Muscle layer of duodenum (tissue), 2 donors: Measurements from ENCODE around the gene FLG2.
"Not testable (repeated sequence)": the region's sequence is repeated elsewhere in the genome, so short reads cannot be mapped to it uniquely, and the experiment has no call there.

Source experiments
- H3K27ac ChIP-seq: one replicate; pipeline ENCODE4 v1.7.0; 2013; ENCODE audit warnings: mild to moderate bottlenecking, low read length
- H3K27me3 ChIP-seq: one replicate; pipeline ENCODE4 v1.7.0; 2013; ENCODE audit warnings: low read depth, mild to moderate bottlenecking, control low read depth, low read length
- H3K36me3 ChIP-seq, 2 donors: one replicate each; pipeline ENCODE4 v1.7.0; 2013; ENCODE audit warnings: low read length in 2 of 2, control low read depth in 1 of 2, mild to moderate bottlenecking in 1 of 2; ENCODE audit not compliant: insufficient read depth in 2 of 2, control insufficient read depth in 1 of 2
- H3K4me1 ChIP-seq, 2 donors: one replicate each; pipeline ENCODE4 v1.7.0; 2013; ENCODE audit warnings: low read length in 2 of 2, mild to moderate bottlenecking in 2 of 2, control low read depth in 1 of 2, moderate library complexity in 1 of 2; ENCODE audit not compliant: insufficient read depth in 2 of 2, control insufficient read depth in 1 of 2
- H3K4me3 ChIP-seq, 2 donors: one replicate each; pipeline ENCODE4 v1.7.0; 2013; ENCODE audit warnings: low read length in 2 of 2, low read depth in 1 of 2, mild to moderate bottlenecking in 1 of 2
- H3K9me3 ChIP-seq, 2 donors: one replicate each; pipeline ENCODE4 v1.7.0; 2013; ENCODE audit warnings: low read length in 2 of 2, control low read depth in 1 of 2, mild to moderate bottlenecking in 1 of 2; ENCODE audit not compliant: control insufficient read depth in 1 of 2
- donor health status: healthy.

FLG2 gene

DNA sequence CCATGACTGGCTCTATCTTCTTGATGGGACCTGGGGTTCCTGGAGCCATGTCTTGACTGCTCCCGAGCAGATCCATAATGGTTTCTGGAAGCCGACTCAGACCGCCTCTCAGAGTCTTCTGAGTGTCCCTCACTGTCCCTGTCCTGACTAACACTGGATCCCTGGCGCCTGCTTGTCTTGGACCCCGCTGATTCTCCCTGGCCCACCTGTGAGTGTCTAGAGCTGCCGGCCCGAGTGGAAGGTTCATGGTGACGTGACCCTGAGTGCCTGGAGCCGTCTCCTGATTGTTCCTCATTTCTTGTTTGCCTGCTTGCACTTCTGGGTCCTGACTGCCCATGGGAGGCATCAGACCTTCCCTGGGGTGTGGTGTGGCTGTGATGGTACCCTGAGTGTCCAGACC, 49.9 kb downstream of the FLG2 start:
- no peak overlapping the region for H3K27ac ChIP-seq
- H3K27me3 ChIP-seq, result no peaks in the 10 kb centered on the region
- peaks cover 0 to 37% of the 10 kb centered on the region in 2 donors for H3K36me3 ChIP-seq
- H3K4me1 ChIP-seq, result no peaks in the 10 kb centered on the region
- H3K4me3 ChIP-seq, result no peak overlapping the region
- peaks cover 0 to 26% of the 10 kb centered on the region in 2 donors for H3K9me3 ChIP-seq

DNA sequence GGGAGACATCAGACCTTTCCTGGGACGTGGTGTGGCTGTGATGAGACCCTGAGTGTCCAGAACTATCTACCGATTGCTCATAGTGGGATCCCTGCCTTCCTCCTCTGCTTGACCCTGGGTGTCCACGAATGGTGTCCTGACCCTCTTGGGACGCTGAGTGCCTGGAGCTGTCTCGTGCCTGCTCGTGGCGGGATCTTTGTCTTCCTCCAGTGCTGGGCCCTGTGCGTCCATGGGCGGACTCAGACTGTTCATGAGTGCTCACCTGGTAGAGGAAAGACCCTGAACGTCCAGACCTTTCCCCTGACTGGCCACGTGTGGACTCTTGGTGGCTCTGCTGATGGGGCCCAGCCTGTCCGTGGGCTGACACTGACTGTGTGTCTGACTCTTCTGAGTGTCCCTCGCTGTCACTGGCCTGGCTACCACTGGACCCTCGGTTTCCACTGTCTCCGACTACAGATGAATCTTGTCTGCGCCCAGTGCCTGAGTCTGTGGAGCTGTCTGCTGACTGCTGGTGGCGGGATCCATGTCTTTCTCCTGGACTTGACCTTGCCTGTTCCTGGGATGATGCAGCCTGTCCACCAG, 50.4 kb downstream of the FLG2 start:
- H3K27ac ChIP-seq, H3K4me1 ChIP-seq, H3K4me3 ChIP-seq, H3K27me3 ChIP-seq: not testable (repeated sequence)
- H3K36me3 ChIP-seq, result peaks cover 0 to 35% of the 10 kb centered on the region in 2 donors
- H3K9me3 ChIP-seq, result peaks cover 0 to 29% of the 10 kb centered on the region in 2 donors

DNA sequence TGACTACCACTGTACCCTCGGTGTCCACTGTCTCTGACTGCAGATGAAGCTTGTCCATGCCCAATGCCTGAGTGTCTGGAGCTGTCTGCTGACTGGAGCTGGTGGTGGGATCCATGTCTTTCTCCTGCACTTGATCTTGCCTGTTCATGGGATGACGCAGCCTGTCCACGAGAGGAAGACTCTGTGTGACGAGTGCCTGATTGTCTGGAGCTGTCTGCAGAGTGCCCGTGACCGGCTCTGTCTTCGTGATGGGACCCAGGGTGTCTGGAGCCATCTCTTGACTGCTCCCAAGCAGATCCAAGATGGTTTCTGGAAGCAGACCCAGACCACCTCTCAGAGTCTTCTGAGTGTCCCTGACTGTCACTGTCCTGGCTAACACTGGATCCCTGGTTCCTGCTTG, 51.0 kb downstream of the FLG2 start:
- H3K36me3 ChIP-seq, result peaks cover 0 to 32% of the 10 kb centered on the region in 2 donors
- not testable (repeated sequence) for H3K4me3 ChIP-seq, H3K4me1 ChIP-seq, H3K27ac ChIP-seq, H3K27me3 ChIP-seq
- H3K9me3 ChIP-seq, result peaks cover 0 to 32% of the 10 kb centered on the region in 2 donors

DNA sequence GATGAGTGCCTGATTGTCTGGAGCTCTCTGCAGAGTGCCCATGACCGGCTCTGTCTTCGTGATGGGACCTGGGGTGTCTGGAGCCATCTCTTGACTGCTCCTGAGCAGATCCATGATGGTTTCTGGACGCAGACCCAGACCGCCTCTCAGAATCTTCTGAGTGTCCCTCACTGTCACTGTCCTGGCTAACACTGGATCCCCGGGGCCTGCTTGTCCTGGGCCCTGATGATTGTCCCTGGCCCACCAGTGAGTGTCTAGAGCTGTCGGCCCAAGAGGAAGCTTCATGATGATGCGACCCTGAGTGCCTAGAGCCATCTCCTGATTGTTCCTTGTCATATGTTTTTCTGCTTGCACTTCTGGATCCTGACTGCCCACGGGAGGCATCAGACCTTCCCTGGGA, 51.8 kb downstream of the FLG2 start:
- peaks cover 0 to 29% of the 10 kb centered on the region in 2 donors for H3K9me3 ChIP-seq
- H3K27me3 ChIP-seq, H3K4me1 ChIP-seq, H3K4me3 ChIP-seq, H3K27ac ChIP-seq: not testable (repeated sequence)
- H3K36me3 ChIP-seq, result peaks cover 0 to 36% of the 10 kb centered on the region in 2 donors

DNA sequence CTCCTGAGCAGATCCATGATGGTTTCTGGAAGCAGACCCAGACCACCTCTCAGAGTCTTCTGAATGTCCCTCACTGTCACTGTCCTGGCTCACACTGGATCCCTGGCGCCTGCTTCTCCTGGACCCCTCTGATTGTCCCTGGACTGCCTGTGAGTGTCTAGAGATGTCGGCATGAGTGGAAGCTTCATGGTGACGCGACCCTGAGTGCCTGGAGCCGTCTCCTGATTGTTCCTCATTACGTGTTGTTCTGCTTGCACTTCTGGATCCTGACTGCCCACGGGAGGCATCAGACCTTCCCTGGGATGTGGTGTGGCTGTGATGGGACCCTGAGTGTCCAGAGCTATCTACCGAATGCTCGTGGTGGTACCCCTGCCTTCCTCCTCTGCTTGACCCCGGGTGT, 53.7 kb downstream of the FLG2 start:
- not testable (repeated sequence) for H3K4me1 ChIP-seq, H3K27me3 ChIP-seq, H3K27ac ChIP-seq, H3K4me3 ChIP-seq
- H3K9me3 ChIP-seq, result peaks cover 0 to 29% of the 10 kb centered on the region in 2 donors
- peaks cover 0 to 27% of the 10 kb centered on the region in 2 donors for H3K36me3 ChIP-seq

DNA sequence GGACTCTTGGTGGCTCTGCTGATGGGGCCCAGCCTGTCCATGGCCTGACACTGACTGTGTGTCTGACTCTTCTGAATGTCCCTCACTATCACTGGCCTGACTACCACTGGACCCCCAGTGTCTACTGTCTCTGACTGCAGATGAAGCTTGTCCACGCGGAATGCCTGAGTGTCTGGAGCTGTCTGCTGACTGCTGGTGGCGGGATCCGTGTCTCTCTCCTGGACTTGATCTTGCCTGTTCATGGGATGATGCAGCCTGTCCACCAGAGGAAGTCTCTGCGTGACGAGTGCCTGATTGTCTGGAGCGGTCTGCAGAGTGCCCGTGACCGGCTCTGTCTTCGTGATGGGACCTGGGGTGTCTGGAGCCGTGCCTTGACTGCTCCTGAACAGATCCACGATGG, 55.0 kb downstream of the FLG2 start:
- not testable (repeated sequence) for H3K4me1 ChIP-seq, H3K27me3 ChIP-seq, H3K4me3 ChIP-seq, H3K27ac ChIP-seq
- H3K9me3 ChIP-seq, result peaks cover 0 to 18% of the 10 kb centered on the region in 2 donors
- H3K36me3 ChIP-seq, result peaks cover 0 to 23% of the 10 kb centered on the region in 2 donors

DNA sequence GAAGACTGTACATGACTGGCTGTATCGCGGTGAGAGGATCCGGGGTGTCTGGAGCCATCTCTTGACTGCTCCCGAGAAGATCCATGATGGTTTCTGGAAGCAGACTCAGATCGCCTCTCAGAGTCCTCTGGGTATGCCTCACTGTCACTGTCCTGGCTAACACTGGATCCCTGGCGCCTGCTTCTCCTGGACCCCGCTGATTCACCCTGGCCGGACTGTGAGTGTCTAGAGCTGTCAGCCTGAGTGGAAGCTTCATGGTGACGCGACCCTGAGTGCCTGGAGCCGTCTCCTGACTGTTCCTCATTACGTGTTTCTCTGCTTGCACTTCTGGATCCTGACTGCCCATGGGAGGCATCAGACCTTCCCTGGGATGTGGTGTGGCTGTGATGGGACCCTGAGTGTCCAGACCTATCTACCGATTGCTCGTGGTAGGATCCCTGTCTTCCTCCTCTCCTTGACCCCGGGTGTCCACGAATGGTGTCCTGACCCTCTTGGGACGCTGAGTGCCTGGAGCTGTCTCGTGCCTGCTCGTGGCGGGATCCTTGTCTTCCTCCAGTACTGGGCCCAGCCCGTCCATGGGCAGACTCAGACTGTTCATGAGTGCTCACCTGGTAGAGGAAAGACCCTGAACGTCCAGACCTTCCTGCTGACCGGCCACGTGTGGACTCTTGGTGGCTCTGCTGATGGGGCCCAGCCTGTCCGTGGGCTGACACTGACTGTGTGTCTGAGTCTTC, 56.5 kb downstream of the FLG2 start:
- not testable (repeated sequence) for H3K27ac ChIP-seq, H3K4me1 ChIP-seq, H3K4me3 ChIP-seq, H3K36me3 ChIP-seq, H3K27me3 ChIP-seq
- peaks cover 0 to 11% of the 10 kb centered on the region in 2 donors for H3K9me3 ChIP-seq
